Hematopoietic multipotent progenitor cell treated with erythropoietin and hydrocortisone succinate and interleukin-3 and kit ligand, for 4 days (in vitro differentiated cells): ENCODE data around the gene PSMD13.

Source experiments
- DNase-seq: peaks from one replicate; pipeline ENCODE4 v3.0.0-alpha.2; 2015

PSMD13 gene

GRCh38 chr11:289712-290620 lies 53.2 kb downstream of the PSMD13 start:
- no peak for DNase-seq

GRCh38 chr11:290621-291231 lies 54.0 kb downstream of the PSMD13 start:
- no peak for DNase-seq

- DNase-seq: no peak
Observed at GRCh38 chr11:291281-292210, 54.8 kb downstream of the PSMD13 start.

- DNase-seq: no peak
Observed at GRCh38 chr11:292211-293121, 55.7 kb downstream of the PSMD13 start.

- DNase-seq: no peak
Observed at GRCh38 chr11:293271-293851, 56.6 kb downstream of the PSMD13 start.

GRCh38 chr11:293852-294661 lies 57.3 kb downstream of the PSMD13 start:
- no peak for DNase-seq

GRCh38 chr11:294780-295179 lies 58.0 kb downstream of the PSMD13 start:
- no peak for DNase-seq

- DNase-seq: no peak
Observed at GRCh38 chr11:295351-296170, 58.8 kb downstream of the PSMD13 start.

GRCh38 chr11:296171-297050 lies 59.6 kb downstream of the PSMD13 start:
- no peak for DNase-seq

- no peak for DNase-seq
Observed at GRCh38 chr11:297051-297585, 60.3 kb downstream of the PSMD13 start.

GRCh38 chr11:297586-298405 lies 61.0 kb downstream of the PSMD13 start:
- DNase-seq: peak; percentile 65

- DNase-seq: no peak
Observed at GRCh38 chr11:298406-299065, 61.8 kb downstream of the PSMD13 start.

- no peak for DNase-seq
Observed at GRCh38 chr11:299081-299891, 62.5 kb downstream of the PSMD13 start, which contains the start of gene IFITM5. Gene IFITM5 (minus strand): TSS chr11:299526. CDS start chr11:299490, 36 bp downstream.

GRCh38 chr11:299951-300735 lies 63.4 kb downstream of the PSMD13 start:
- DNase-seq: peak; percentile 67
